ENCODE measurements around the gene PHF24. TPM values are rescaled to one million over a fixed set of nuclear protein-coding genes. Genes with fewer than 3 reads are reported as not detected.

PHF24 gene
- total RNA-seq, 4 donors from 2014 or later, result under 0.01 to 0.99 (median 0.76) TPM

DNA sequence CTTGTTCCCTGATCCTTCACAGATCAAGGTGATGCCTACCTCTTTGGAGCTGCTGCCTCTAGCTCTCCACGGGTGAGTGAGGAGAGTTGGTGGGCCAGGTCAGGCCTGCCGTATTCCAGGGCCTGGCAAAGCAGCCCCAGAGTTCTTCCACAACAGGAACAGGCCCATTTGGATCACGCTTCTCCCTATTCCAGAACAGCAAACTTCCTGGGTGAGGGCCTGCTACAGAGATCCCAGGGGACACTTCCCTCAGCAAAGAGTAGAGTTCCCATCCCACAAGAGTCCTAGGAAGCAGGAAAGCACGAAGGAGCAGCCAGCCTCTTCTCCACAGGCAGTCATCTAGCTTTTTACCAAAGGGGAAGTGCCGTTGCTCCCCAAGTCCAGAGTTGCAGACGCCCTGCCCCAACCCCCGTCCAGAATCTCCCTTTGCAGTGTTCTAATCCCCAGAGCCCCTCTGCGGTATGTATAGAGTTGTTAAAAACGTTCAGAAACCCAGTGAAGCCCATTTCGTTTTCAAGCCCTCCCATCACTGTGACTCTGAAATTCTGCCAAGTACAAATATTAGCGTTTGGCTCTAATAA, 22.2 kb downstream of the PHF24 start:
- intact Hi-C loops (cut with DNase I), result loop anchor here (10.0 kb wide), 1 partner anchor 275 kb away; no protein-coding TSS in a partner anchor
- TF ChIP-seq, protein P1, sequence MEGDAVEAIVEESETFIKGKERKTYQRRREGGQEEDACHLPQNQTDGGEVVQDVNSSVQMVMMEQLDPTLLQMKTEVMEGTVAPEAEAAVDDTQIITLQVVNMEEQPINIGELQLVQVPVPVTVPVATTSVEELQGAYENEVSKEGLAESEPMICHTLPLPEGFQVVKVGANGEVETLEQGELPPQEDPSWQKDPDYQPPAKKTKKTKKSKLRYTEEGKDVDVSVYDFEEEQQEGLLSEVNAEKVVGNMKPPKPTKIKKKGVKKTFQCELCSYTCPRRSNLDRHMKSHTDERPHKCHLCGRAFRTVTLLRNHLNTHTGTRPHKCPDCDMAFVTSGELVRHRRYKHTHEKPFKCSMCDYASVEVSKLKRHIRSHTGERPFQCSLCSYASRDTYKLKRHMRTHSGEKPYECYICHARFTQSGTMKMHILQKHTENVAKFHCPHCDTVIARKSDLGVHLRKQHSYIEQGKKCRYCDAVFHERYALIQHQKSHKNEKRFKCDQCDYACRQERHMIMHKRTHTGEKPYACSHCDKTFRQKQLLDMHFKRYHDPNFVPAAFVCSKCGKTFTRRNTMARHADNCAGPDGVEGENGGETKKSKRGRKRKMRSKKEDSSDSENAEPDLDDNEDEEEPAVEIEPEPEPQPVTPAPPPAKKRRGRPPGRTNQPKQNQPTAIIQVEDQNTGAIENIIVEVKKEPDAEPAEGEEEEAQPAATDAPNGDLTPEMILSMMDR (IDR thresholded peaks at IDR 0.05), result no peak
- no peak for TF ChIP-seq EP300 (IDR thresholded peaks at IDR 0.05)
- no peak for TF ChIP-seq POLR2A (IDR thresholded peaks at IDR 0.05; ENCODE audit: low read depth)
- TF ChIP-seq POLR2AphosphoS5 (IDR thresholded peaks at IDR 0.05), result no peak
- 78% methylated on average over 10 of the region's 11 CpGs for WGBS
- no peak overlapping the region for H3K4me3 ChIP-seq
- no peak overlapping the region for H3K27ac ChIP-seq (replicated peaks in 1 of 4)
- no peaks in the 10 kb centered on the region for H3K9me3 ChIP-seq
- peaks cover 0 to 9% (median 0%) of the 10 kb centered on the region in 4 donors for H3K27me3 ChIP-seq
- DNase-seq (ENCODE audit: extremely low spot score), result no peak
- no peaks in the 10 kb centered on the region for H3K36me3 ChIP-seq
- no peaks in the 10 kb centered on the region for H3K4me1 ChIP-seq

DNA sequence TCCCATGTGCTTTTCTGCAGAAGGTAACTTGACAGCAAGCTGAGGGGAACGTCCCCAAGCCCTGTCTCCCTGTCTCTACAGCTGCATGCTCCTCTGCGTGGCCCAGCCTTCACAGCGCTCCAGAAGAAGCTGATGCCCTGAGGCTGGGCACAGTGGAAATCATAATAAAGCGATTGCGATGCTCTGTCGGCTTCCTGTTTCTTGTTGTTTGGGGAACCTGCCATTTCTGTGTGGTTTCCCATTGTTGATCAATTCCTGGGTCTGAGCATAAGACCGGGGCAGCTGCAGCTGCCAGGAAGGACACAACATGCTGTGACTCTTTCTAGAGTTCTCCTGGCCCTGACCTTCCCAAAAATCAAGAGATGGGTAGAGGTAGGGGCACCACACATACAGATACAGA, 24.3 kb downstream of the PHF24 start:
- intact Hi-C loops (cut with DNase I), result loop anchor here (10.0 kb wide), 1 partner anchor 278 kb away; no protein-coding TSS in a partner anchor
- H3K4me3 ChIP-seq, result no peak overlapping the region
- no peak overlapping the region for H3K27ac ChIP-seq (replicated peaks in 1 of 4)
- WGBS, result 63% methylated on average over 7 of the region's 7 CpGs
- no peaks in the 10 kb centered on the region for H3K9me3 ChIP-seq
- H3K27me3 ChIP-seq, result peaks cover 0 to 5% (median 0%) of the 10 kb centered on the region in 4 donors
- no peaks in the 10 kb centered on the region for H3K36me3 ChIP-seq
- H3K4me1 ChIP-seq, result no peaks in the 10 kb centered on the region
- DNase-seq (ENCODE audit: extremely low spot score), result no peak
- TF ChIP-seq, protein P1 (IDR thresholded peaks at IDR 0.05), result no peak
- TF ChIP-seq POLR2A (IDR thresholded peaks at IDR 0.05; ENCODE audit: low read depth) (no peak), EP300 (IDR thresholded peaks at IDR 0.05) (no peak)

DNA sequence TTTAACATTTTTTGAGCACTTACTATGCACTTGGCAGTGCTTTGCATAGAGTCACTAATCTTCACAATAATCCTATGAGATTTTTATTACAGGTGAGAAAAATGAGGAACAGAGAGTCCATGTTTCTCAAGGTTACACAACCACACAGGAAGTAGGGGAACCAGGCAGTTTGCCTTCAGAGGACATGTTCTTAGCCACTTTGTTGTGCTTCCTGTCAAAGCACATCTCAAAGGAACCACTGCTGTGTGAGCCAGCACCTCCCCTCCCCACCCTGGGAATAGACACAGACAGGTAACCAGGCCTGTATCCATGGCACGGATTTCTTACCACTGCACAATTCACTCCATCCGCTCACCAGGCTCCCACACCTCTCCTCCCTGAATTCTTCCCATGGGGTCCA, 25.1 kb downstream of the PHF24 start:
- DNase-seq (ENCODE audit: extremely low spot score), result no peak
- Histone ChIP-seq H3K4me3 (no peak overlapping the region), H3K9me3 (no peaks in the 10 kb centered on the region), H3K36me3 (no peaks in the 10 kb centered on the region), H3K4me1 (peaks cover 0 to 3% (median 1%) of the 10 kb centered on the region in 4 donors), H3K27me3 (no peaks in the 10 kb centered on the region), H3K27ac (replicated peaks in 1 of 4) (no peak overlapping the region)
- intact Hi-C loops (cut with DNase I), result loop anchor here (10.0 kb wide), 1 partner anchor 278 kb away; no protein-coding TSS in a partner anchor
- TF ChIP-seq, protein P1 (IDR thresholded peaks at IDR 0.05), result no peak
- TF ChIP-seq EP300 (IDR thresholded peaks at IDR 0.05) (no peak), POLR2A (IDR thresholded peaks at IDR 0.05; ENCODE audit: low read depth) (no peak), POLR2AphosphoS5 (IDR thresholded peaks at IDR 0.05) (no peak)
- 81% methylated on average over 2 of the region's 2 CpGs for WGBS

DNA sequence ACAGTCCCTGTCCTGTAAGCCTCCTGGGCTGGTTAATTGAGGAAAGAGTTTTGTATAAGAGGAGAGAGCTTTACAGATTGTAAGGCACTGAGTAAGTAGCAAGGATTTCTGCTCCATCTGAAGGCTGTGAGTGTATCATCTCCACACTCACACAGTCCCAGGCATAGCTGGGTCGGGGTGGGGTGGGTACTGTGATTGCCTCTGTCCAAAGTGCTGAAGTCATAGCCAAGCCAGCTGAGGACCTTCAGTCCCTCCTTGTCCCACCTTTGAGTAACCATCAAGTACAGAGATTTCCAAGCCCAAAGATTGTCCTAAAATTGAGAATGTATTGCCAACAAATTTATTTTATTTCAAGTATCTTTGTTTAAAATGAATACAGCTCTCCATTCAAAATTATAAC, 26.0 kb downstream of the PHF24 start:
- Histone ChIP-seq H3K4me1 (peaks cover 7 to 11% (median 9%) of the 10 kb centered on the region in 4 donors), H3K4me3 (no peak overlapping the region), H3K9me3 (no peaks in the 10 kb centered on the region), H3K27ac (replicated peaks in 1 of 4) (no peak overlapping the region), H3K27me3 (no peaks in the 10 kb centered on the region), H3K36me3 (no peaks in the 10 kb centered on the region)
- DNase-seq (ENCODE audit: extremely low spot score), result no peak
- 0% methylated on average over 1 of the region's 1 CpG for WGBS
- intact Hi-C loops (cut with DNase I), result loop anchor here (10.0 kb wide), 1 partner anchor 279 kb away; no protein-coding TSS in a partner anchor
- TF ChIP-seq POLR2AphosphoS5 (IDR thresholded peaks at IDR 0.05) (no peak), POLR2A (IDR thresholded peaks at IDR 0.05; ENCODE audit: low read depth) (no peak), EP300 (IDR thresholded peaks at IDR 0.05) (no peak)
- TF ChIP-seq, protein P1 (IDR thresholded peaks at IDR 0.05), result no peak
